NOMO-1 treated with dmso at 0.1 percent for 144 hours (cell line): ENCODE data around the gene FARP2.
"Not testable (repeated sequence)": the region's sequence is repeated elsewhere in the genome, so short reads cannot be mapped to it uniquely, and the experiment has no call there.

Experiments
- DNase-seq: peaks from one replicate; lab custom pipeline; 2025; ENCODE audit not compliant: unreplicated experiment; lab: John Stamatoyannopoulos, UW

Gene FARP2

GRCh38 chr2:241519669-241520068, 163.6 kb downstream of the FARP2 start:
- DNase-seq: no peak

GRCh38 chr2:241522477-241522876, 166.4 kb downstream of the FARP2 start:
- DNase-seq: no peak

DNA sequence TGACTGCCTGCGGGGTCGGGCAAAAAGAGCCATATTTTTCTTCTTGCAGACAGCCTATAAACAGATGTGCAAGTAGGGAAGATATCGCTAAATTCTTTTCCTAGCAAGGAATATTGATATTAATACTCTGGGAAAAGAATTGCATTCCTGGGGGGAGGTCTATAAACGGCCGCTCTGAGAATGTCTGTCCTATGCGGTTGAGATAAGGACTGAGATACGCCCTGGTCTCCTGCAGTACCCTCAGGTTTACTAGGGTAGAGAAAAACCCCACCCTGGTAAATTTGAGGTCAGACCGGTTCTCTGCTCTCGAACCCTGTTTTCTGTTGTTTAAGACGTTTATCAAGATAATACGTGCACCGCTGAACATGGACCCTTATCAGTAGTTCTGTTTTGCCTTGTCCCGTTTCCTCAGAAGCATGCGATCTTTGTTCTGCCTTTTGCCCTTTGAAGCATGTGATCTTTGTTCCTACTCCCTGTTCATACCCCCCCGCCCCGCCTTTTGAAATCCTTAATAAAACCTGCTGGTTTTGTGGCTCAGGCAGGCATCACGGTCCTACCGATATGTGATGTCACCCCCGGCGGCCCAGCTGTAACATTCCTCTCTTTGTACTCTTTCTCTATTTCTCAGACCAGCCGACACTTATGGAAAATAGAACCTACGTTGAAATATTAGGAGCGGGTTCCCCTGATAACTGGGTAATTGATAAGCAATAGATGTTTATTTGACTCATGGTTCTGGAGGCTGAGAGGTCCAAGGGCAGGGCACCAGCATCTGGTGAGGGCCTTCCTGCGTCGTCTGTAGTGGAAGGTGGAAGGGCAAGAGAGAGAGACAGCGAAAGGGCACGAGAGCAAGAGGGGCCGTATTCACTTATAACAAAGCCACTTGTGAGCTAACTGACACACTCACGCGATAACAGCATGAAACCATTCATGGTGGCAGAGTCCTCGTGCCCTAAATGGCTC, 170.0 kb downstream of the FARP2 start:
- not testable (repeated sequence) for DNase-seq

GRCh38 chr2:241530571-241530970, 174.5 kb downstream of the FARP2 start:
- no peak for DNase-seq

- no peak for DNase-seq
Observed at GRCh38 chr2:241531161-241531722, 175.2 kb downstream of the FARP2 start.

- DNase-seq: no peak
Observed at GRCh38 chr2:241532168-241532567, 176.1 kb downstream of the FARP2 start.

DNA sequence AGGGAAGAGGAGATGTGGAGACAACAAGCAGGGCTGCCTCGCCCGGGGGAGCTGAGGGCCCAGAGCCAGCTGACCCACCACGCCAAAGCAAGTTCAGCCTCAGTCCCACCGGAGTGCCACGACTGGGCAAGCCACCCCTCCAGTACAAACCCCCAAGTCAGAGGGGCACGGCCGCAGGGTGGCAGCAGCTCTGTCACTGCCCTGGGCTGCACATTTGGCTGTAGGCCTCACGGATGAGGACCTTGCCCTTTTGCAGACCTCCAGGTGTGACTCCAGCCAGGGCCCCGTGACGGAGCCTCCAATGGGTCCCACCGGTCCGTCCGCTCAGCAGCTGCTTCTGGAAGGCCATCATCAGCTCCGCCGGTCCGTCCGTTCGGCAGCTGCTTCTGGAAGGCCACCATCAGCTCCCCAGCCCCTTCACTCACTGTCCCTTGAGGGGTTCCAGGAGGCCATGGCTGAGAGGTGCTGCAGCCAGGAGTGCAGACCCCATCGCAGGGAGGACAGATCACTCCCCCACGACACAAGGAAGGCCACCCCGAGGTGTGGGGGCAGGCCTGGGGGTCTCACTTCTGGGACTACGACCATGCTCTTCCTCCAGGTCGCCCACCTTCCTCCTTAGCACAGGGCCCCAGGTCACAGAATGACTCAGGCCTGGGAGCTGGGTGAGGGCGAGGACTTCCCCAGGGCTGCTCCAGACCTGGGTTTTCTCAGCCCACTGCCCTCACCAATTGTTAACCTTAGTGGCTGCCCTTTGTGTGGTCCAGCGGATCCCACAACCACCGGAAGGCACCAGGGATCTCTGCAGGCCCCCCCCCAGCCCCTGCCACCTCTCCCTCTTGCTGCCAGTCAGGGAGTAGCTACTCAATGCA, 176.9 kb downstream of the FARP2 start:
- no peak for DNase-seq

GRCh38 chr2:241534293-241534692, 178.2 kb downstream of the FARP2 start:
- no peak for DNase-seq

GRCh38 chr2:241534701-241535375, 178.8 kb downstream of the FARP2 start:
- no peak for DNase-seq

GRCh38 chr2:241535871-241536655, 180.0 kb downstream of the FARP2 start:
- no peak for DNase-seq

- DNase-seq: no peak
Observed at GRCh38 chr2:241538838-241539615, 182.9 kb downstream of the FARP2 start.

GRCh38 chr2:241539616-241540374, 183.7 kb downstream of the FARP2 start:
- no peak for DNase-seq

GRCh38 chr2:241540401-241540770, 184.3 kb downstream of the FARP2 start:
- no peak for DNase-seq

- DNase-seq: no peak
Observed at GRCh38 chr2:241540771-241541561, 184.9 kb downstream of the FARP2 start.

DNA sequence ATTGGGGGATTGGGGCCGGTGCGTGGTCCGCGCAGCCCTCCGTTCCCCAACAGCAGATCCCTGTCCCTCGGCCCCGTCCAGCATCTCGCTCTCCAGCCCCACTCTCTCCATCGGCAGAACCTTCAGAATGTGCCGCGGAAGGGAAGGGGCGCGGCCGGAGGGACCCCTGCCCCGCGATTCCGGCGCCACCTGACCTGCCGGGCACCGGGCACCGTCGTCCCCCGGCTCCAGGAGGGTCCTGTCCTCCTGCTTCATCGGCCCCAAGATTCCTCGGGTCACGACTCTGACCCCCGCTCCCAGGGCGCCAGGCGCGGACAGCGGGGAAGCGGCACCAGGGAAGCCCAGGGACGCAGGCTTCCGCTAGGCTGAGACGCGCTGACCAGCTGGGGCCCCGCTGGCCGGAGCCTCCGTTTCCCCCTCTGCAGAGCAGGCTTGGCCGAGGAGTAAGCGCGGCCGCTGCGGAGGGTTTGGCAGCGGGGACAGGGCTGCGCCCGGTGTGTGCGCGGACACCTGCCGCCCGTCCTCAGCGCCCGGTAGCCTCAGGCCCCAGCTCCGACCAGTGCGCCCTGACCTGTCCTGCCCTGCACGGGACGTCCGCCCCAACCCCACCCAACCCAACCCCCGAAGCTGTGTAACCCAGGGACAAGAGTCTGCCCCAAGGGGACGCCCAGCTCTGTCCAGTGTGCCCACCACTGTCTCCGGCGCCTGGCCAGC, 185.6 kb downstream of the FARP2 start:
- DNase-seq: no peak

GRCh38 chr2:241542278-241542605, 186.2 kb downstream of the FARP2 start:
- DNase-seq: no peak
